Spleen (tissue), 7 donors: ENCODE data around the gene VSIG10L2.

Source experiments
- CTCF ChIP-seq, 11 experiments: fragments of 200-600 bp in 7 of 11; fragments of 450-650 bp in 4 of 11; sonication (generic) in 4 of 11; IDR thresholded peaks in 8 of 11; conservative IDR thresholded peaks in 3 of 11; 1 replicate in 7 of 11; 2 replicates in 4 of 11; pipeline versions ENCODE4 v1.4.0 to v1.8.0; 2016 to 2021; ENCODE audit warnings: antibody characterized with exemption in 11 of 11, inconsistent platforms in 4 of 11, mild to moderate bottlenecking in 1 of 11
- POLR2A ChIP-seq, 3 donors: fragments of 450-650 bp; IDR thresholded peaks; one replicate each; pipeline ENCODE4 v1.5.1; 2017; ENCODE audit warnings: antibody characterized with exemption in 3 of 3, mild to moderate bottlenecking in 1 of 3
- POLR2AphosphoS5 ChIP-seq, 3 donors: sonication (generic); formaldehyde crosslinking; IDR thresholded peaks; one replicate each; pipeline ENCODE4 v1.5.1; 2017; ENCODE audit warnings: antibody characterized with exemption in 3 of 3
- donor health status: DM: no; HTN: no; CAD: no; lungs with moderate emphysema.
- donor health status: DM: no; HTN: no; CAD: no.
- donor health status: DM: no; HTN: no; CAD: no.

- TF ChIP-seq CTCF (IDR thresholded peaks at IDR 0.05 in 8 of 11, conservative IDR thresholded peaks at IDR 0.05 in 3 of 11) (no peak), POLR2A (IDR thresholded peaks at IDR 0.05) (no peak), POLR2AphosphoS5 (IDR thresholded peaks at IDR 0.05) (no peak)
Measured at GRCh38 chr11:125956391-125957134, 10.7 kb downstream of the VSIG10L2 start.
